Measurements from ENCODE around the gene OPCML.

OPCML gene

GRCh38 chr11:133347988-133348387 is 184.3 kb downstream of the OPCML start:
- no peak overlapping the region for H3K4me3 ChIP-seq (replicated peaks; ENCODE audit: low read depth, low read length)
- DNase-seq (ENCODE audit: low read depth) = no peak
- no peak for TF ChIP-seq CTCF (IDR thresholded peaks at IDR 0.05; ENCODE audit: low read length, missing control alignments)

- H3K4me3 ChIP-seq (replicated peaks; ENCODE audit: low read depth, low read length) = no peak overlapping the region
- no peak for TF ChIP-seq CTCF (IDR thresholded peaks at IDR 0.05; ENCODE audit: low read length, missing control alignments)
- no peak for DNase-seq (ENCODE audit: low read depth)
Measured at GRCh38 chr11:133346137-133346536, 186.2 kb downstream of the OPCML start.

- TF ChIP-seq CTCF (IDR thresholded peaks at IDR 0.05; ENCODE audit: low read length, missing control alignments) = no peak
- no peak for DNase-seq (ENCODE audit: low read depth)
- H3K4me3 ChIP-seq (replicated peaks; ENCODE audit: low read depth, low read length) = no peak overlapping the region
Measured at GRCh38 chr11:133343951-133344350, 188.3 kb downstream of the OPCML start.

GRCh38 chr11:133339495-133340140 is 192.7 kb downstream of the OPCML start:
- DNase-seq (ENCODE audit: low read depth) = no peak
- TF ChIP-seq CTCF (IDR thresholded peaks at IDR 0.05; ENCODE audit: low read length, missing control alignments) = no peak
- no peak overlapping the region for H3K4me3 ChIP-seq (replicated peaks; ENCODE audit: low read depth, low read length)

GRCh38 chr11:133338588-133338987 is 193.7 kb downstream of the OPCML start:
- no peak for TF ChIP-seq CTCF (IDR thresholded peaks at IDR 0.05; ENCODE audit: low read length, missing control alignments)
- H3K4me3 ChIP-seq (replicated peaks; ENCODE audit: low read depth, low read length) = no peak overlapping the region
- DNase-seq (ENCODE audit: low read depth) = no peak

GRCh38 chr11:133337951-133338418 is 194.3 kb downstream of the OPCML start:
- DNase-seq (ENCODE audit: low read depth) = no peak
- no peak overlapping the region for H3K4me3 ChIP-seq (replicated peaks; ENCODE audit: low read depth, low read length)

More at GRCh38 chr11:133337951-133338418, 194.3 kb downstream of the OPCML start:
- no peak for TF ChIP-seq CTCF (IDR thresholded peaks at IDR 0.05; ENCODE audit: low read length, missing control alignments)
